GM18505 (cell line): ENCODE data around the gene NOS1AP.

ENCODE experiments used
- ATAC-seq: cut with Tn5 transposase; IDR thresholded peaks from one replicate; pipeline ENCODE4 v1.9.1; 2021; ENCODE audit not compliant: unreplicated experiment
- POLR2A ChIP-seq: IDR thresholded peaks from 4 replicates; pipeline ENCODE4 v1.6.1; 2011; ENCODE audit warnings: borderline replicate concordance; ENCODE audit not compliant: insufficient read depth, insufficient read length; ENCODE audit errors: extremely low read depth

The NOS1AP gene

DNA sequence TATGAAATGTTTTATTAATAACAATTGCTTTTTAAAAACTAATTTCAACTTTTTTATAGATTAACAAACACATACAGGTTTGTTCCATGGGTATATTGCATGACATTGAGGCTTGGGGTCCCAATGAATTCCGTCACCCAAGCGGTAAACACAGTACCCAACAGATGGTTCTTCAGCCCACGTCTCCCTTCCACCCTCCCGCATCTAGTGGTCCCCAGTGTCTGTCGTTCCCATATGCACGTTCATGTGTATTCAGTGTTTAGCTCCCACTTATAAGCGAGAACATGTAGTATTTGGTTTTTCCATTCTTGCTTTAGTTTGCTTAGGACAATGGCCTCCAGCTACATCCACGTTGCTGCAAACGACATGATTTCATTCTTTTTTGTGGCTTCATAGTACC lies 48.6 kb downstream of the NOS1AP start:
- TF ChIP-seq POLR2A = no peak
- no peak for ATAC-seq

DNA sequence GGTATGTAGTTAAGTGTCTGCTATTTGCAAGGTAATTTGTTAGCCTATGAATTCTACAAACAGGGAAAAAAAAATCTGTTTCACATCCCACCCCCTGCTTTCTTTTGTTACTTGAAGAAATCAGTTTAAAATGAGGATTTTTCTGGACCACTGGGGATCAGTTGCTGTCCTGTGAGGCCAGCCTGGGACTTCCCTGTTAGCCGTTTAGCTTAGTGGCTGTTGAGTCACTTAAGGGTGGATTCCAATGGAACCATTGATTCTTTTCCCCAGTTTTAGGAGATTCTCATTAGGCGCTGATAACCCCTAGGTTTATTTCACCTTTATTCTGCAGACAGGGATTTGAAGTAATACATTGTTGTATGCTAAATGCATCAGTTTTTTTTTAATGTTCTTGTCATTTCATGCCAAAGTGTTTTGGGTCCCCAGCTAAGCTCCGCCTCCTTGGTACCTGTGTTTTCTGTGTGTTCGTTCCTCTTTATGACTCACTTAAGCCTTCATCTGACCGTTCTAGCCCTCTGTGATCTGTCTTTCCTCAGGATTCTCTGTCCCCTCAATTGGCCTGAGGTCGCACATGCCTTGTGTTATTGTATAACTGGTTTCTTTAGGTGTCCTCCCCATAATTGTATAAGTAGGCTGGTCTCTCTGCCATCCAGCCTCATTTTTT lies 59.3 kb downstream of the NOS1AP start:
- no peak for ATAC-seq
- no peak for TF ChIP-seq POLR2A

DNA sequence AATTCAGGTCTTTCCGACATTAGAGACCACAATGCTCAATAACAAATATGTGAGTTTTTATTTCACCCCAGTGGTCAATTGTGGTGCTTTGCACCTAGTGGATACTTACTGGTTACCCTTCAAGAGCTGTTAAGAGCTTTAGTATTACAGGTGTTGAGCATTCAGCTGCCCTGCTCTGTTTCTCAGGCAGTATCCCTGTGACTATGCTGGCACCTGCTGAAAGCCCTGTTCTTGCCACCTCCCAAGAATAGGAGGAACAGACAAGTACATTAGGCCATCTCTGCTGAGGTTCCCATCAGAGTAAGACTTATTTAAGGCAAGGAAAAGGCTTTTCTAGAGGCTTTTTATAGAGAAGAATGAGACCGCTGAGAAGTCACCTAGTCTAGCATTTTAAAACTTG lies 60.8 kb downstream of the NOS1AP start:
- ATAC-seq = no peak
- TF ChIP-seq POLR2A = no peak

DNA sequence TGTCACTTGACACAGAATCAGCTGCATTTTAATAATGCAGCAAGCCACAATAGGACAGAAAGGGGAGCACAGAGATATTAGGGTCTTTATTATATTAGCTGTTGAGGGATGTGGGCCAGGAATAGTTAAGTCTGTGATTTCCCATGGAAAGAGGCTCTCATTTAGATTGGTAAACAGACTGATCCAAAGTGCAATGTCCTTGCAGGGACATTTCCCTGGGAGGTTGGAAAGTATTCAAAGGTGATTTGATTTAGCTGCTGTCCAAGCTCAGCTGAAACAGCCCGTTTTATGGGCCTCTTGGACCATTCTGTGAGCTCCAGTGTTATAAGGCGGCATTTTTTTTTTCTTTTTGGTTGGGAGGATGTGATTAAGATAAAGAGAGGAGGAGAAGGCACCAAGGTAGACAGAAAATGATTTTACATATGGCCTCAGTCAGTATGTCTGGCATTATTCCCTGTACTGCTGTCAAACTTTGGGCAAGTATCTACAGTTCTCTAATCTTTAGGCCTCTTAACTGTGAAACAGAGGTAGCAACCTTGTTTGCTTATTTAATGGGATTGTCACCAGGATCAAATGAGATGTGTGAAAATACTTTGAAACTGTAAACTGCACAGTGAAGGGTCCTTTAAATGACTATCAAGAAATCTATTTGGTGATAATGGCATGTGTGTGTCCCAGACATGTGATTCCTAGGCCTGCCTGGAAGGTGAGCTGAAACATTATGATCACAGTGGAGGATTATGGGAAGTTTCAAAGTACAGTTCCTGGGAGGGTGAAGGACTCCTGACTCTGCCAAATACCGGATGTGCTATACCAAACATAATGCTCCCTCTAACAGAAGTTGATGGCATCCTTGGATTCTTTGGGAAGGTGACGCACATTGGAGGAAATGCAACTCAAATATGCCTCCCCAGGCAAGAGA lies 62.2 kb downstream of the NOS1AP start:
- ATAC-seq = no peak
- TF ChIP-seq POLR2A = no peak

DNA sequence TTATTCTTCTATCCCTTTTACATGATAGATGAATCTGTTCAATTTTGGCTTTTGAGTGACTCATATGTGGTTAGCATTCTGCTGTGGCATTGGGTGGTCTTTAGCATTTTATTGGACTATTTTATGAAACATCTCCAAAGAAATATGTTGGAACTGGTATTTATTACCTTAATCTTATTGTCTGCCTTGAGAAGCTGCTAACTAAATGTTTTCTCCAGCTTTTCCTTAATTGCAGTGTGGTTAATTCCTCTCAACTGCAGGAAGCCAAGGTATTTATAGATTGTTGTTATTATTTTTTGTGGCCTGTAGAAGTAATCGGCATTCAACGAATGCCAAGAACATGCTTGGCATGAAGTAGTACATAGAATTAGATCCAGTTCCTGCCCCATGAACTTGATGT lies 64.1 kb downstream of the NOS1AP start:
- no peak for TF ChIP-seq POLR2A
- ATAC-seq = no peak

DNA sequence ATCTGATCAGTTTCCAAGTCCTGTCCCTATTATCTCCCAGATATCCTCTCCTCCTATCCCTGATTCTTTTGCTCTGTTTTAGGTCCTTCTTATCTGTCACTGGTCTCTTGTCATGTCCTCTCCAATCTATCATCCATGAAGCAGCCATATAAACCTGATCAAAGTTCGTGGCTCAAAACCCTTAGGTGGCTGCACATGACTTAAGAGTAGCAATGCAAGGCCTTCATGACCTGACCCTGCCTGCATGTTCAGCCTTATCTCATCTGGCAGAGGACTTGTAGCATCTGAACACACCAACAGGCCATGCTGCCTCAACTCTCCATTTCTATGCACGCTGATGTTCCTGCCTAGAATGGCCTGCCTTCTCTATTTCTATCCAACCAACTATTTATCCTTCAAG lies 65.2 kb downstream of the NOS1AP start:
- TF ChIP-seq POLR2A = no peak
- ATAC-seq = no peak

DNA sequence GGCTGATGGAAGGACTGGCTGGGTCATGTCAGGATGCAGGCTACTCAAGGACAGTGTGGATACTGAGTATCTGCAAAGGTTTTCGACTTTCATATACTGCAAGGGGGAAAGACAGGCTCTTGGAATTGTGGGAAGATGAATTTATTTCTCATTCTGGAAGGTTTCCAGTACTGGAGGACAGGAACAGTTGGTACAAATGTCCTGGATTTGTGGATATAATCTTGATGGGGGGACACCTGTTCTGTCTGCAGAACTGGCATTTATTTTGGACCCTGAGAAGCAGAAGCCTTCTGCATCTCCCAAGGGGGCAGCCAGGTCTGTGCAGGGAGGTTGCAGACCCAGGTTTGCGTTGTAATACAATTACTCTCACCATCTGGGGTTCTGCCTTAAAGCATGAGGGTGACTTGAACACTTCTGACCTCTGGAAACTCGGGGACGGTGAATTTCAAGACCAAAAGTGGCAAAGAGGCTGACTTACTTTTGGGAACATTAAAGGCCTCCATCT lies 65.8 kb downstream of the NOS1AP start:
- no peak for ATAC-seq
- TF ChIP-seq POLR2A = no peak

DNA sequence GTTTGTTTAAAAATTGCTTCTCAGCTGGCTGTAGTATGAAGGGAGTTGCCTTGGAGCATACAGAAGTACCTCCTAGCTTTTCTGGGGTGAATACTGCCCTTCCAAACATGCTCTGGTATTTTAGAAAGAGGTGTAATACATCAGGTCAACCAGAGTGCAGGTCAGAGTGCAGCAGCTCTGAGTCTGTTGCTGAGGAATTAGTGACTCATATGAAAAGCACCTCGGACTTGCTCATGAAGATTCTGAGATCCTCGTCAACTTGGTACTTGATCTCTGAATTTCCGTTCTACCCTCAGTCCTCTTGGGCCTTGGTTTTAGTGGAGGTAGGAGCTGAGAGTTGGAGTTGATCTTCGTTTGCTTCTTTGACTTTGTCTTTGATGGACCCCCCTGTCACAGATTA lies 67.3 kb downstream of the NOS1AP start:
- no peak for ATAC-seq
- TF ChIP-seq POLR2A = no peak

DNA sequence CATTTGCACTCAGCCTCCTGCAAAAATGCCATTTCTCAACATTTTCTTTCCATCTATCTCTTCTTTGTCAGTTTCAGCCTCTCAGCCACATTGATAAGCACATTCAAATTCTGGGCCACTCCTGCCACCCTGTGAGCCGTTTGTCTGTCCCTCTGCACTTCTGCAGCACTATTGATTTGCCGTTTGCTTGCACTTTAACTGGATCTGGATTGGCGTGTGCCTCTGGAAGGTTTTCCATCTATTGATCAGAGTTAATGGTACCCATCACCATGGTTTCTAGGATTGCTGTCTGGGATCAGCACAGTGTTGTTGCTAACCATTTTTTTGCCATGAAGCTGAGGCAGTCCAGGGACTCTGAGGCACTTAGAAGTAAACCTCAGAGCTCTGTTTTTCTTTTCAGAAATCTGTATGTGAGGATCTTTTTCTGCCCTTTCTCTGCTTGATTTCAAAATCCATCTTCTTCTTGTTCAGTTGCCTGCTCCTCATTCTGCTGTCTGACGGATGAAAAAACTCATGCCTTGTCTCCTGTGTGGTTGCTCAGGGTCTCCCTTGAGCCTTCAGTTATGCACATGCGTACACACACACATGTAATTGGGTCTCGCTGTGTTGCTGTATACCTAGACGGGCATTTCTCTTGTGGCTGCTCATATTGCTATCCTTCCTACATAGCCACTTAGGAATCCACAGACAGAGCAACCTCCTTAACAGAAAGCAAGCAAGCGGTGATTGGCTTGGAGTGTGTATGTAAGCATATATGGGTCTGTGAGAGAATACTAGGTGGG lies 67.9 kb downstream of the NOS1AP start:
- no peak for ATAC-seq
- TF ChIP-seq POLR2A = no peak

DNA sequence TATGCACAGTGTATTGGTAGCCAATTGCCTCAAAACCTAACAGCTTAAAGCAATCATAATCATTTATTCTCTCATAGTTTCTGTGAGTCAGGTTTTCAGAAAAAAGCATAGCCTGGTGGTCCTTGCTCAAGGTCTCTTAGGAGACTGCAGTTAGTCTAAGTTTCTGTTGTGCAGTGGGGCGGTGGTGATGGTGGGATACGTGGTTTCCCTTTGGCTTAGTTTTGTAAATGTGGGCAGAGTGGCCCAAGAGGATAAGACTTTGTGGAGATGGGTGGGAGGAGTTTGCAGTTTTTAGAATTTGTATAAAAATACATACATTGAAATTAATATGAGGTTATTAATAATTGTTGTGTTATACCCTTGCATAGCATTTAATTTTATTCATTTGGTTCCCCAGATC lies 68.6 kb downstream of the NOS1AP start:
- no peak for TF ChIP-seq POLR2A
- no peak for ATAC-seq

DNA sequence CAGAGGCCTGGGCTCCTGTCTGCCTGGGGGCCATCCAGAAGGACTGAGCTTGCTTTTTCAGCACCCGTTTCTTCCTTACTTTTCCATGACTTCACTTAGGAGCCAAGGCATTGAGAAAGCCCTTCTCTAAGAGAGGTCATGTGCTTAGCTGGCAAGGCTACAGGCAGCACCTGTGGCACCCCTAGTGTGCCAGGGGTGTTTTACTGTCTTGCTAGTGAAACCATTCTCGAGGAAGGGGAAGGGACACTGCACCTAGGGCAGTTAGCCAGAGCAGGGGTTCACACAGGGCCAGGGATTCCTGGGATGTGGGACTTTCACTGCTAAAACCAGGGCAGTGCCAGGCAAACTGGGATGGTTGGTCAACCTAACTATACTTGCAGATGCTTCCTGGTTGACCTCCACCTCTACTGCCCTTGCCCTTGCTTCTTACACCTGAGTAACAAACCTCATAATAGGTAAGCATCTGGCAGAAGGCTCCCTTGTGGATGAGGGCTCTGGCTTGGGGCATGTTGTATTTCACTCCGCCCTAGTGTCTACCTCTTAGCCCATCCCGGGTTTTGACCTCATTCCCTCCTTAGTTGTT lies 69.2 kb downstream of the NOS1AP start:
- TF ChIP-seq POLR2A = no peak
- no peak for ATAC-seq

DNA sequence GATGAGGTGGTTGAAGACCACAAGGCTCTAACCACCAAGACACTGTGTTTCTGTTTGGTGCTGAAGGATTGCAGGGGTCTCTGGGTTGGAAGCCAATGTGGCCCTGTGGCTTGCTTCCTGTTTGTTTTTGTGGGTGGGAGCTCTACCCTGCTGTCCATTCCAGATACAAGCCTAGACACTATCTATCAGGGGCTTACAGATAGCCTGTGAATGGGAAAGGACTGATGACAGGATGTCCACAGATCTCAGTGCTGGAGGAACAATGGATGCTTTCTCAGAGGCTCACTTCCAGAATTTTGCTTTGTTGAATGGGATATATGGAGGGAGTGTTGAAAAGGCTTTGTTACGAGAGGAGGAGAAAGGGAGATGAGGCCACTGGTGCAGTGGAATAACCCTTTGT lies 69.7 kb downstream of the NOS1AP start:
- no peak for ATAC-seq
- no peak for TF ChIP-seq POLR2A
